GM18858 (cell line): ENCODE data around the gene APBB2.

Experiments
- ATAC-seq: cut with Tn5 transposase; IDR thresholded peaks from one replicate; pipeline ENCODE4 v1.9.1; 2021; ENCODE audit not compliant: unreplicated experiment

The APBB2 gene

DNA sequence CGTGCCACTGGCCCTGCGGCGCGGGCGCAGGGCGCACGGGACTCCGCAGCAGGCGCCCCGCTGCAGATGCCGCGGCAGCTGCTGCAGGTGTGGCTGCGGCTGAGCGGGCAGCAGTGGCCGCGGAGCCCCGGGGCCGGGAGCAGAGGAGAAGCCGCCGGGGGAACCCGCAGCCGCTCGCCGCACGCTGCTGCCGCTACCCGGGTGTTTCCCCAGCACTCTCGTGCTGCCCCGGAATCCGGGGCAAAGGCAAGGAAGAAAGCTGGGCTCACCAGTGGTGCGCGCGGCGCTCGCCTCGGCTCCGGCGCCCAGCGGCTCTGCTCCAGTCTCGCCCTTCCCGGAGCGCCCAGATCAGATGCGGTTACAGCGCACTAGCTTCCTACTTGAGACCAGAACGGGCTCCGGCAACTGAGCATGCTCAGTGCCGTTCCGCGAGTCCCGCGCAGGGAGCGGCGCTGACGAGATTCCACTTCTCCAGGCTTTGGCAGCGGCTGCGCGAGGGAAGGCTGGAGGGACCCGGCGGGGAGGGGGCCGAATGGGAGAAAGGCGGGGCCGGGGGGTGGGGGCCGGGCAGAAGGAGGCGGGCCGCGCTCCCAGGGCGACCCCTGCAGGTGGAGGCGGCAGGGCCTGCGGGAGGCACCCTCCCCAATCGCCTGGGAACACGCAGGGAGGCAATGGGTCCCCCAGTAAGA is at the start of gene APBB2:
TSS of gene APBB2 (minus strand) at position 407 of the 689 bp plus-strand sequence. CDS start 181,288 bp downstream, outside the sequence.
- ATAC-seq: peak; percentile 29

DNA sequence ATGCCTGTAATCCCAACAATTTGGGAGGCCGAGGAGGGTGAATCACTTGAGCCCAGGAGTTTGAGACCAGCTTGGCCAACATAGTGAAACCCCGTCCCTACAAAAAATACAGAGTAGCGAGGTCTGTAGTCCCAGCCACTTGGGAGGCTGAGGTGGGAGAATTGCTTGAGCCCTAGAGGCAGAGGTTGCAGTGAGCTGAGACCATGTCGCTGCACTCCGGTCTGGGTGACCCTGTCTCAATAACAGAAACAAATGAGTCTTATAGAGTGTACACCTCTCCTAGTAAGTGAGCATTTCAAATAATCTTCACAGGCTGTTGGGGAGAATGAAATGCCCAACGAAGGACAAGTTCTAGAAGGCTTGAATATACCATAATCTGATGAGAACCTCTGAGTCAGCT is 47.9 kb upstream of the APBB2 start:
- ATAC-seq: no peak

DNA sequence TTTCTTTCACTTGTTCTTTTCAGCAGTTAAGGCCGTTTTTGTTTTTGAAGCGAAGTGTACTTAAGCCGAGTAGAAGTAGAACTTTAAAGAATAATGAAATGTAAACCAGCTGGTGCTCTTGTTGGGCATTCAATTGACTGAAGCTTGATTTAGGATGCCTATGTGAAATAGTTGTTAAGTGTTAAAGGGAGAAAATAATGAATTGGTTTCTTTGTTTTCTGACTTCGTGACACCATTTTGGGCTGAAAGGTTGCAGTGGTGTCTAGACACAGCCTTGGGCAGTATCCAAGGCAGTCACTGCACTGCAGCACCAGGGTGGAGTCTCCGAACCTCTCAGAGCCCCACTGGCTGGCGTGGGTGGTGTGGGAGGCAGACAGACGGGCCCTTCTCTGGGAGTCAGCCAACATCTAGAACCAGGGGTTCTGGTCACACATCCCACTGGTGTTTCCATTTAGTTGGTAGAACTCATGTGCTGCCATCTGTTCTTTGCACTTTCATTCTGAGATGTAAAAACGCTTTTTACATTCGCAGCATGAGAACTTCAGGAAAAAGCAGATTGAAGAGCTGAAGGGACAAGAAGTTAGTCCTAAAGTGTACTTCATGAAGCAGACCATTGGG is 45.9 kb upstream of the APBB2 start:
- no peak for ATAC-seq

DNA sequence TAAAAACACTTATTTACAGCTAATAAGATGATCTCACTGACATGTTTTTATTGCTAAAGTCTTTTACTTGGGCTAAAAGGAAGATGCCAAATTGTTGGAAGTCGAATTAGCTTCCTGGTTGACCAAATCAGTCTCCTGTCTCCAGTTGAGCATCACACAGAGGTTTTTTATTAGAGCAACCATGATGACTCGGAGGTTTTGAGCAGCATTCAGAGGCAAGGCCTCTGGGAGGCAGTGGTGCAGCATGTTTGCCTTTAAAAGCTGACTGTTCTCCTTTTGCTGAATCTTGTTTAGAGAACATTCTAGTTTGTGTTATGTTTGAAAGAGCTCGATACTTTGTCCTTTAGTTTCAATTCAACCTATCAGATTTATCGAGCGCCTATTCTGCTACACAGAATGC is 44.4 kb upstream of the APBB2 start:
- ATAC-seq: no peak

DNA sequence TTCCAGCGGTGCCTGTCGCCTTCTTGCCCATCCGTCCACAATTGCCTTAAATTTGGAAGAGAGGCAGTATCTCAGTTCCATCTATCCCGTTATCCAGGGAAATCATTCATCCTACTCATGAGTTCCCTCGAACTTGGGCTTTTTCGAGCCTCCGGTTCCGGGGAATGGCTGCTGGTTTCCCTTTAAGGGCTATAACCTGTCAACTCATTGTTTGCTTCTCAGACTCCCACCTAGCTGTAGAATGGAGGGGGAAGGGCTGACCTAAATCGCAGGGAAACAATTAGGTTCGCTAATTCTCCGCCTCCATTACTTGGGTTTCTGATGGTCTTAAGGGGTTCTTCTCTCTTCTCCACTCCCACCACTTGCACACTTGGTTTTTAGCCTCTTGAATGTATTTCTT is 43.6 kb upstream of the APBB2 start:
- no peak for ATAC-seq

DNA sequence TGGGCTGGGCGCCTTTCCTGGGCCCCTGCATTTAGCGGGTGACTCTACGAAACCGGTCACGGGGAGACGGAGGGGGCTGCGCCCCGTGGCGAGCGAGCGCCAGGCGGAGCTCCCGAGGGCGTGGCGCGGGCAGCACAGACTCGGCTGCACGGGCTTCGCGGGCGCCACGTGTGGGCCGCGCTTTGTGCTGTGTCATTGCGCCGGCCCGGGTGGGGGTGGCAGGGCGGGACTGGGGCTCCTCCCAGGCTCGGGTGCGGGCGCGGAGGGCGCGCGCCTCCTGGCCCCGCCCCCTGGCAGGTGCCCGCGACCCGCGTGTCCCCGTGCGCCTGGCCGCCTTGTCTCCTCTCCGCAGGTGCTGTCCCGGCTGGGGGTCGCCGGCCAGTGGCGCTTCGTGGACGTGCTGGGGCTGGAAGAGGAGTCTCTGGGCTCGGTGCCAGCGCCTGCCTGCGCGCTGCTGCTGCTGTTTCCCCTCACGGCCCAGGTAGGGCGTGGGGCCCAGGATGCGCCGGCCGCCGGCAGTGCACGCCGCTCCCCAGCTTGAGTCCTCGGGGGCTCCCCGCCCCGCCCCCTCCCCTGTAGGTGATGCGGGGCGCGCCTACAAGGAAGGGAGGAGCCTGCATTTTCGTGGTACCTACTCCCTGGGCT is 43.0 kb upstream of the APBB2 start:
- peak; percentile 54 for ATAC-seq

DNA sequence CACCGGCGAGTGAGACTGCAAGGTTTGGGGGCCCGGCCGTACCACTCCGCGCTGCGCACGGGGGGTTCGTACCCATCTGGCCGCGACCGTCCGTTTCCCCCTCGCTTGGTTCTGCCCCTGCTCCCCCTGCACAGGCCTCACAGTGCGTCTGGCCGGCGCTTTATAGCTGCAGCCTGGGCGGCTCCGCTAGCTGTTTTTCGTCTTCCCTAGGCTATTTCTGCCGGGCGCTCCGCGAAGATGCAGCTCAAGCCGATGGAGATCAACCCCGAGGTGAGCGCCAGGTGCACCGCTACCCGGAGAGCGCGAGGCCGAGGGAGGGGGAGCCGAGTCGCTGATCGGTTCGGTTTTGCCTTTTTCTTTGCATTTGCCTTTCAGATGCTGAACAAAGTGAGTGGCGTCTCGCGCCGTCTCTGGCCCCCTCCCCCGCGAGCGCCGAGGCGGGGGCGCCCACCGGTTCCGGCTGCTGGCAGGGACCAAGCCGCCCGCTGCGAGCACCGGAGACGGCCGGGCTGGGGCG is 42.5 kb upstream of the APBB2 start, which contains the start of gene UCHL1:
TSS of gene UCHL1 (plus strand) at position 189 of the 517 bp plus-strand sequence. CDS start at position 238, 49 bp downstream.
- ATAC-seq: peak; percentile 18

DNA sequence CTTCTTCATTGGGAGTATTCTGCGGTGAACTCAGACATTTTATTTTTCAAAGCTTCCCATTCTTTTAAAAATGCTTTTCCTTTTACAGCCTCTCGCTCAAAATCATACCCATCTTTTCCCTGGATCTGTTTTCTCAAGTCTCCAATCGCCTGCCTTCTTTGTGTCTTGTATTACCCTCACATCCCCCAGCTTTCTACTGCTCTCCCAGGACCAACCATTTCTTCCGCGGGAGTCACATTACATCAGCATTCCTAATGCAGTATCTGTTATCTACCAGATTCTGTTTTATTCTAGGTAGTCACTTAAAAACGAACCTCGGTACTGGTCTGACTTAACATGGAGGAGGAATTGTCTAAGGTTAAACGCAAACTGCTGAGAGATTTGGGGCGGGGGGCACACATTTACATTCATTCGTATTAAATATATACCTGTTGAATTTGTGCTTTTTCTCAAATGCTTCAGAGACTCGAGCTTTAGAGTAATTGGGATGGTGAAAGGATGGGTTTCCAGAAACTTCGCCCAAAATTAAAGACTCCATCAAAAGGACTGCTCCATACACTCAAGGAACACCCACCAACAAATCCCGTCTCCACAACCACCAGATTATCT is 41.9 kb upstream of the APBB2 start:
- no peak for ATAC-seq

DNA sequence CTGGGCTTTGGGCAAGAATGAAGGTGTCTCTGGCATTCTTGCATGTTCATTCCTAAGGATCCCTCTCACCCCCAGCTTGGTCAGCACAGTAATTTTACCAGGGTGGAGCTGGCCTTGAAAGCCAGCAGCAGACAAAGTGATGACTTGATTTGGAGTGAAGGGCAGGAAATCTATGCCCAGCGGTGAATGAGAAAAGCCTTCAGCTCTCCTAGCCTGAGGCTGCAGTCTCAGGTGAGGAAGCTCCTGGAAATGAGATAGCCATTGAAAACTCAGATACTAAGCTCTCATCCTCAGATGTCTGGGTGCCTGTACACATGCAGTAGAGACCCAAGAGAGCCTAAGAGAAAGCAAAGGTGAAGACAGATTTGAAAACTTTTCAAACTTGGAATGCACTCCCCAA is 31.6 kb upstream of the APBB2 start:
- ATAC-seq: no peak

DNA sequence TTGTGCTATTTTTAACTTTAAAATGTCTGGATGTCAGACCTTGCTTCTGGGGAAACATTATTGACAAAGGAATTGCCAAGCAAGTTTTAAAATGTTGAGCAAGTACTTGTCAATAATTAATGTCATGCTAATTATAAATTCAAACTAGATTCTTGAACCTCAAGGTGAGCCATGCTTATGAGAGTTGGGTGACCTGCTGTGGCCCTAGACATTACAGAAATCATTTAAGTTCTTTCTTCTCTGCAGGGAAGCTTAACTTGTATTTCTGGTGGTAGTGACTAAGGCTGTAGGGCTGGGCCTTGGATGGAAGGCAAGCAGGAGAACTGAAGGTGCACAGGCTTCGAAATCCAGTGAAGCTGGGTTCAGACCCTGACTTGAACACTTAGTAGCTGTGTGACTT is 27.6 kb upstream of the APBB2 start:
- no peak for ATAC-seq

DNA sequence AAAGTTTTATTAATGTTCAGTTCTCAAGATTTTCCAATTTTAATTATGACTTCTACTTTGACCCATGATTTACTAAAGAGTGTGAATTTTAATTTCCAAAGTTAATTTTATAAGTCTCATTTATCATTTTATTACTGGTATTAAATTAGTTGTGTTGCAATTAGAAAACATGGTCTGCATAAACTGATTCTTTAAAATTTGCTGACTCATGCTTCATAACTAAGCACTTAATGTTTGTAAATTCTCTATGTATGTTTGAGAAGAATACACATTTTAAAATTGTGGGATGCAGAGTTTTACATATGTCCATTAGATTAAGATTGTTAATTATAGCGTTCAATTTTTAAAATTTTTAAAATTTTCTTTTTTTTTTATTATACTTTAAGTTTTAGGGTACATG is 22.2 kb upstream of the APBB2 start:
- no peak for ATAC-seq

DNA sequence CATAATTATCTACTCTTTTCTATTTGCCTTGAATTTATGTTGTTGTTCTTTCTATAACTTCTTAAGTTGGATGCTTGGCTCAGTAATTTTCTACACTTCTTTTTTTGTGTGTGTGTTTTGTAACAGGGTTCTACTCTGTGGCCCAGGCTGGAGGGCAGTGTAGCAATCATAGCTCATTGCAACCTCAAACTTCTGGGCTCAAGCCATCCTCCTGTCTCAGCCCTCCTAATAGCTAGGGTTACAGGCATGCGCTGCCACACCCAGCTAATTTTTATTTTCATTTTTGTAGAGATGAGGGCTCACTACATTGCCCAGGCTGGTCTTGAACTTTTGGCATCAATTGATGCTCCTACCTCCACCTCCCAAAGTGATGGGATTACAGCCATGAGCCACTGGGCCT is 21.7 kb upstream of the APBB2 start:
- no peak for ATAC-seq

DNA sequence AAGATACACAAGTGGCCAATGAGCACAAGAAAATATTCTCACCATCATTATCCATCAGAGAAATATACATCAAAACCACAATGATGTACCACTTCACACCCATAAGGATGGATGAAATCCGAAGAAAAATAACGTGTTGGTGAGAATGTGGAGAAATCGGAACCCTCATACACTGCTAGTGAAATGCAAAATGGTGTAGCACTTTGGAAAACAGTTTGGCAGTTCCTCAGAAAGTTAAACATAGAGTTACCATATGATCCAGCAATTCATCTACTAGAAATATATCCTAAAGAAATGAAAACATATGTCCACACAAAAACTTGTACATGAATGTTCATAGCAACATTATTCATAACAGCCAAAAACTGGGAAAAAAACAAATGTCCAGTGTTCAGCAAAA is 18.5 kb upstream of the APBB2 start:
- ATAC-seq: no peak

DNA sequence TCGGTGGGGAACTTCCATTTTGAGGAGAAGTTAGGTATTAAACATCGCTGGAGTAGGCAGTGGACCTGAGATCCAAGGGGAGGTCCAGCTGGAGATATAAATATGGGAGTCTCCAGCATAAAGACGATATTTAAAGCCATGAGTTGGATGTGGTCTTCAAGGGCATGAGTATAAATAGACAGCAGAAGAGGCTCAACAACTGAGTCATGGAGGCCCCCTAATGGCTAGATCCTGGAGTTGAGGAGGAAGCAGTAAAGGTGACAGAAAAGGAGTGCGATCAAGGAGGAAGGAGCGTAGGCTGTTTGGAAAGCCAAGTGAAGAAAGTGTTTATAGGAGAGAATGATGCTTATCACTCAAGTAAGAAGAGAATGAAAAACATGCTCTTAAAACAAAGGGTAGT is 18.1 kb upstream of the APBB2 start:
- ATAC-seq: no peak

DNA sequence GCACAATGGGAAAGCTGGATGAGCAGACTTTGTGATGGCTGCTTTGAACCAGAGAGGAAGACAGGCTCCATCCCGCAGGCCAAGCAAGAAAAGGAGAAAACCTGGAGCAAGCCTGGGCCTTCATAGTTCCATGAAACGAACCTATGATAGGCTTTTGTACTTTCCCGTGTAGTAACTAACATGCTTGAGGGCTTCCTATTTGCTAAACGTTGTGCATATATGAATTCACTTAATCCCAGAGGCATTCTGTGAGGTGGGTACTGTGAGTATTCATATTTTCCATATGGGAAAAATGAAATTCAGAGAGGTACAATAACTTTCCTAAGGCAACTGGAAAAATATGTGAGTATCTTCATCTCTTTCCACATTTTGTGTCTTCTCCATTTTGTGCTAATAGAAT is 13.6 kb upstream of the APBB2 start:
- ATAC-seq: no peak

DNA sequence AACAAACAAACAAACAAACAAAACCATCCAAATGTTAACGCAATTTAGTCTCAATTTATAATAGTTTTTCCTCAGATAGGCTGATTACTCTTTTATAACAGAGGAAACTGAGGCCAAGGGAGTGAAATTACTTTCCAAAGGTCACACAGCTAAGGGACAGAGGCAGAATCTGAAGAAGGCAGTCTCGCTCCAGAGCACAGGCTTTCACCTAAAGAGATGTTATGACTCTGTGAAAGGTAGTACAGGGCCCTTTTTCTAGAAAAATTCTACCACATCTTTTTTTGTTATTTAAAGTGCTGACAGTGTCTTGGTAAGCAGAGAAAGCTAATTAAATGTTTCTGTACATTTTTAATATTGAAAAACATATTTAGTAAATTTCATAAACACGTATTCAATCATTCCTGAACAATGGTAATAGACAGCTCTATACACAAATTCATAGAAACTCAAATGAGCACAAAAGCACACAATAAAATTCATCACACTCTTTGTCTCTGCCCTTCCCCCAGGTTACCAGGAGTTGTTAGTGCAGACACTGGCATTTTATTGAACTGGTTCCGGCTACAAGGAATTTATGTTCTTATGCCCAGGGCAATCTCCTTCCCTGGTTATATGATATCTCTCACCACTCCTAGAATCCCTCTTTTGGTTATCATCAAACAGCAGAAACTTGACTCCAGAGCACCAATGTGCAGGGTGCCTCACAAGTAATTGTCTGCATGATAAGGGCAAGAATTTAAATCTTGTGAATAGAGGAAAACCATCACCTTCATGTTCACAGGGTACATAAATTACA is 7.7 kb upstream of the APBB2 start:
- ATAC-seq: no peak

DNA sequence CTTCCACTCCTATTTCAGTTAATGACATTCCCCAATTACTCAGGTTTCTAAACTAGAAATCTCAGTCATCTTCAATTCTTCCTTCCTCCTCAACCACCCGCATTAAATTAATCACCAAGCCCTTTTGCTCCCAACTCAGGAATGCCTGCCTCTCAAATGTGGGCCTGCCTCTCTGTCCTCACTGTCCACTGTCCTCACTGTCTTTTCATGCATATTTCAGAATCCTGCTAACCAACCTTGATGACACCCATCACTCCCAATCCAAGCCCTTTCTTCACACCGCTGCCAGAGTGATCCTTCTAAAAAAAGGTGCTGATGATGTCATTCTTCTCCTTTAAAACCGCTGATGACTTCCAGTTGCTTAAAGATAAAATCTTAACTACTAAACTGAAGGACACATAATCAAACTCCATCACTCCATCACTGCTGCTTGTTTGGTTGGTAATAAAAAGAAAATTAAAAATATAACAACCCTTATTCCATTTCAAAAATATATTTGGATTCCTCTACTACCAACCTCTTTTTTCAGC is 5.1 kb upstream of the APBB2 start:
- no peak for ATAC-seq

DNA sequence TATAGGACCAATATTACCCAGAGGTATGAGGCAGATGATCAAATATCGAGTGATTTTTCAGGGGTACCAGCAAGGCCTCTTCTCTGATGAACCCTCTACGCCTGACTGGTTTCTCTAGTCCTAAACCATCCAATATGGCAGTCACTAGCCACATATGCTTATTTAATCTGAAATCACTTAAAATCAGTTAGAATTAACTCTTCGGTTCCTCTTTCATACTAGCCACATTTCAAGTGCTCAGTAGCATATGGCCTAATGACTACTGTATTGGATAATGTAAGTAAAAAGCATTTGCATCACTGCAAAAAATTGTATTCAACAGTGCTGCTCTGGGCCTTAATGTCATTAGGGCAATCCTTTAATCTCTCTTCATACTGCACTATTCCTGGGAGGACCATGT is 4.4 kb upstream of the APBB2 start:
- no peak for ATAC-seq

DNA sequence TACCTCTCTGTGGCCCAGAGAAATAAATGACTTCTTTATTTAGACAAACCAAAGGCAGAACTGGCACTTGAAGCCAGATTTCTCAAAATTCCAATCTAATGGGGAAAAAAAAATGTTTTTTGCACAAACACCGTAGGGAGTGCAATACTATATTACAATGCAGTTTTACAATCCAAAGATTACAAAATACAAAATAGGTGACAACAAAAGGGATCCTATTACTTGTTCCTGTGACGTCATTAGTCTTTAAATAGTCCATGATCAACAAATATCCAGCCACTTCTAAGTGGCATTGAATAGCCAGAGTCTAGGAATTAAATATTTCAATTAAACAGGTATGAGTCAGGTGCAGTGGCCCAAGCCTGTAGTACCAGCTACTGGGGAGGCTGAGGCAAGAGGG is 3.0 kb upstream of the APBB2 start:
- ATAC-seq: no peak

DNA sequence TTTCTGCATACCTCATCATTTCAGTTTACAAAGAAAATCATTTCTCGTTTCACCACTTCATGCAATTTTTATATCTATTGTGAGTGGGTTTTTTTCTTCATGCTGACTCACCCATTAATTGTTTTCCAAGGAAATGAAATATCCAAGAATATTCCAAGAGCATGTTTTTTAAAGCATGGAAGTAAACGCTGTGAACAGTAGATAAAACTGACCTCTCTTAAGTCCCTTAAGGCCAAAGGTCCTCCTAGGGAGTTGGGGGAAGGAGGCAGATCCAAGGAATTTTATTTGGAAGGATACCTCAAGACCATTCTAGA is 2.6 kb upstream of the APBB2 start:
- ATAC-seq: no peak
